K562 (cell line): ENCODE results near the gene DNAJC18. TPM values are rescaled to one million over a fixed set of nuclear protein-coding genes. Genes with fewer than 3 reads are reported as not detected.

Experiments
- EP400 ChIP-seq: fragments of 450-650 bp; IDR thresholded peaks from 2 replicates; pipeline ENCODE4 v1.6.1; 2017; ENCODE audit warnings: antibody characterized with exemption, mild to moderate bottlenecking, moderate library complexity
- GTF2F1 ChIP-seq: IDR thresholded peaks from 2 replicates; pipeline ENCODE4 v1.6.1; 2011; ENCODE audit warnings: low read depth, low read length, improper control_type of control experiment
- HDGF ChIP-seq: fragments of 450-650 bp; IDR thresholded peaks from 2 replicates; pipeline ENCODE4 v1.6.1; 2016
- HMG20B ChIP-seq: fragments of 250-450 bp; sonication (Bioruptor Pico); IDR thresholded peaks from 2 replicates; pipeline ENCODE4 v1.5.0; 2021; ENCODE audit warnings: mild to moderate bottlenecking
- KAT7 ChIP-seq: sonication (generic); formaldehyde crosslinking; IDR thresholded peaks from 2 replicates; pipeline ENCODE4 v1.8.0; 2022; ENCODE audit warnings: missing genetic modification reagents, mild to moderate bottlenecking, borderline replicate concordance
- KDM4B ChIP-seq, 2 experiments: fragments of 450-650 bp in 1 of 2; sonication (generic) in 1 of 2; IDR thresholded peaks; 2 replicates each; pipeline ENCODE4 v1.6.1; 2016 to 2017; ENCODE audit warnings: borderline replicate concordance in 2 of 2, antibody characterized with exemption in 1 of 2, low read depth in 1 of 2, mild to moderate bottlenecking in 1 of 2
- MTF1 ChIP-seq: fragments of 250-450 bp; sonication (Bioruptor Pico); IDR thresholded peaks from 2 replicates; pipeline ENCODE4 v1.9.0; 2021; ENCODE audit warnings: moderate library complexity, mild to moderate bottlenecking, inconsistent platforms, borderline replicate concordance
- MYNN ChIP-seq, 2 experiments: sonication (generic); formaldehyde crosslinking in 1 of 2; IDR thresholded peaks; 2 replicates each; pipeline versions ENCODE4 v1.5.0 to v1.6.1; 2016 to 2020; ENCODE audit warnings: antibody characterized with exemption in 1 of 2, missing genetic modification reagents in 1 of 2
- PML ChIP-seq: IDR thresholded peaks from 2 replicates; pipeline ENCODE4 v1.6.1; 2012; ENCODE audit warnings: low read length, inconsistent platforms
- SRF ChIP-seq, 2 experiments: fragments of 250-450, 450-650 bp in 1 of 2; sonication (Bioruptor Pico) in 1 of 2; sonication (generic) in 1 of 2; formaldehyde crosslinking; IDR thresholded peaks; 2 replicates each; pipeline versions ENCODE4 v1.5.0 to v1.5.1; 2020 to 2022; ENCODE audit warnings: mild to moderate bottlenecking in 1 of 2, missing genetic modification reagents in 1 of 2
- ZNF57 ChIP-seq: fragments of 450-650 bp; formaldehyde crosslinking; IDR thresholded peaks from 2 replicates; pipeline ENCODE4 v1.4.0; 2020; ENCODE audit warnings: mild to moderate bottlenecking, moderate library complexity
- polyA plus RNA-seq, 8 experiments: library from polyadenylated mRNA; depleted of rRNA in 4 of 8; stranded (reverse) in 5 of 8; unstranded in 3 of 8; fragments of >200 nt; fragmentation: Nextera tagmentation in 2 of 8; fragmentation: Illumina TruSeq in 1 of 8; extraction: Ambion mirVana in 2 of 8; extraction: Trizol in 1 of 8; gene quantifications; 2 replicates each; pipeline versions ENCODE4 v1.2.1 to v1.2.3, GENCODE V29; 2011 to 2014; ENCODE audit warnings: inconsistent platforms in 1 of 8, missing spikeins in 1 of 8
- total RNA-seq, 7 experiments: library from RNA; depleted of rRNA in 6 of 7; stranded (reverse); fragments of >200 nt in 6 of 7; fragmentation: Illumina TruSeq in 2 of 7; extraction: Trizol in 2 of 7; gene quantifications; 2 replicates each; pipeline versions ENCODE4 v1.2.1 to v1.2.3, GENCODE V29; 2011 to 2021; ENCODE audit warnings: low replicate concordance in 1 of 7
- TF ChIP-seq, protein P1 (sequence below), 2 experiments: fragments of 450-650 bp; formaldehyde crosslinking in 1 of 2; IDR thresholded peaks; 2 replicates each; pipeline versions ENCODE4 v1.4.0 to v1.6.1; 2014 to 2020; ENCODE audit warnings: mild to moderate bottlenecking in 2 of 2, borderline replicate concordance in 1 of 2, low read depth in 1 of 2
- TF ChIP-seq, protein P2 (sequence below): fragments of 450-650 bp; formaldehyde crosslinking; IDR thresholded peaks from 2 replicates; pipeline ENCODE4 v1.4.0; 2020; ENCODE audit warnings: mild to moderate bottlenecking, moderate library complexity
- TF ChIP-seq, protein P3 (sequence below), 2 experiments: fragments of 450-650 bp; IDR thresholded peaks; 2 replicates each; pipeline ENCODE4 v1.6.1; 2018; ENCODE audit warnings: mild to moderate bottlenecking in 2 of 2, low read depth in 1 of 2; ENCODE audit not compliant: partially characterized antibody in 2 of 2

The DNAJC18 gene
- total and polyA plus RNA-seq, 9 of the 15 experiments (the other 6 are each of a cell fraction or from before 2014, with no cell fraction given), result 1.5 to 13.3 (median 7.5) TPM

DNA sequence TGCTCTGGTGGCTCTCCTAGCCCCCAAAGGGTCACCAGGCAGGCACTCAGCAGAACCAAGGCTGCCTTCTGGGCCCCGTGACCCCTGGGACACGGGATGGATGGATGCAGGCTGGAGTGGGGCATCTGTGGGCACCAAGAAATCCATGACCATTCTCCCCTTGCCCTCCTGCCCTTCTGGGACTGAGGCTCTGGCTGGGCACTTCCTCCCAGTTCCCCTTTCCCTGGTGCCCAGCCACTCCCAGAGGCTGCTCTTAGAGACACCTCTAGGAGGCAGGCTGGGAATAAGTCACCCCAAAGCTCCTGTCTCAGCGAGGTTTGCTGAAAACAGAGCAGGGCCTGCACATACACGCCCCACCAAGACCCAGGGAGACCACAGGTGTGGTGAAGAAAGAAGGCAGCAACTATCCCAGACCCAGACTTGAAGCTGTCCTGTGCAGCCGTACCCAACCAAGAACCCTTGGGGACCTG lies 42.3 kb upstream of the DNAJC18 start (continued):
- TF ChIP-seq, protein P1, sequence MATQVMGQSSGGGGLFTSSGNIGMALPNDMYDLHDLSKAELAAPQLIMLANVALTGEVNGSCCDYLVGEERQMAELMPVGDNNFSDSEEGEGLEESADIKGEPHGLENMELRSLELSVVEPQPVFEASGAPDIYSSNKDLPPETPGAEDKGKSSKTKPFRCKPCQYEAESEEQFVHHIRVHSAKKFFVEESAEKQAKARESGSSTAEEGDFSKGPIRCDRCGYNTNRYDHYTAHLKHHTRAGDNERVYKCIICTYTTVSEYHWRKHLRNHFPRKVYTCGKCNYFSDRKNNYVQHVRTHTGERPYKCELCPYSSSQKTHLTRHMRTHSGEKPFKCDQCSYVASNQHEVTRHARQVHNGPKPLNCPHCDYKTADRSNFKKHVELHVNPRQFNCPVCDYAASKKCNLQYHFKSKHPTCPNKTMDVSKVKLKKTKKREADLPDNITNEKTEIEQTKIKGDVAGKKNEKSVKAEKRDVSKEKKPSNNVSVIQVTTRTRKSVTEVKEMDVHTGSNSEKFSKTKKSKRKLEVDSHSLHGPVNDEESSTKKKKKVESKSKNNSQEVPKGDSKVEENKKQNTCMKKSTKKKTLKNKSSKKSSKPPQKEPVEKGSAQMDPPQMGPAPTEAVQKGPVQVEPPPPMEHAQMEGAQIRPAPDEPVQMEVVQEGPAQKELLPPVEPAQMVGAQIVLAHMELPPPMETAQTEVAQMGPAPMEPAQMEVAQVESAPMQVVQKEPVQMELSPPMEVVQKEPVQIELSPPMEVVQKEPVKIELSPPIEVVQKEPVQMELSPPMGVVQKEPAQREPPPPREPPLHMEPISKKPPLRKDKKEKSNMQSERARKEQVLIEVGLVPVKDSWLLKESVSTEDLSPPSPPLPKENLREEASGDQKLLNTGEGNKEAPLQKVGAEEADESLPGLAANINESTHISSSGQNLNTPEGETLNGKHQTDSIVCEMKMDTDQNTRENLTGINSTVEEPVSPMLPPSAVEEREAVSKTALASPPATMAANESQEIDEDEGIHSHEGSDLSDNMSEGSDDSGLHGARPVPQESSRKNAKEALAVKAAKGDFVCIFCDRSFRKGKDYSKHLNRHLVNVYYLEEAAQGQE (IDR thresholded peaks at IDR 0.05; ENCODE audit: borderline replicate concordance), result peak; percentile 32; the same call in 1 of the 2 replicates
- TF ChIP-seq, protein P1 (CRISPR knock-in tag; IDR thresholded peaks at IDR 0.05; ENCODE audit: low read depth), result no peak
- TF ChIP-seq, protein P2, sequence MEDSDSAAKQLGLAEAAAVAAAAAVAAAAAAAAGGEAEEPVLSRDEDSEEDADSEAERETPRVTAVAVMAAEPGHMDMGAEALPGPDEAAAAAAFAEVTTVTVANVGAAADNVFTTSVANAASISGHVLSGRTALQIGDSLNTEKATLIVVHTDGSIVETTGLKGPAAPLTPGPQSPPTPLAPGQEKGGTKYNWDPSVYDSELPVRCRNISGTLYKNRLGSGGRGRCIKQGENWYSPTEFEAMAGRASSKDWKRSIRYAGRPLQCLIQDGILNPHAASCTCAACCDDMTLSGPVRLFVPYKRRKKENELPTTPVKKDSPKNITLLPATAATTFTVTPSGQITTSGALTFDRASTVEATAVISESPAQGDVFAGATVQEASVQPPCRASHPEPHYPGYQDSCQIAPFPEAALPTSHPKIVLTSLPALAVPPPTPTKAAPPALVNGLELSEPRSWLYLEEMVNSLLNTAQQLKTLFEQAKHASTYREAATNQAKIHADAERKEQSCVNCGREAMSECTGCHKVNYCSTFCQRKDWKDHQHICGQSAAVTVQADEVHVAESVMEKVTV, result no peak
- no peak for TF ChIP-seq EP400
- no peak for TF ChIP-seq SRF (CRISPR knock-in tag; IDR thresholded peaks at IDR 0.05)
- TF ChIP-seq, protein P3, sequence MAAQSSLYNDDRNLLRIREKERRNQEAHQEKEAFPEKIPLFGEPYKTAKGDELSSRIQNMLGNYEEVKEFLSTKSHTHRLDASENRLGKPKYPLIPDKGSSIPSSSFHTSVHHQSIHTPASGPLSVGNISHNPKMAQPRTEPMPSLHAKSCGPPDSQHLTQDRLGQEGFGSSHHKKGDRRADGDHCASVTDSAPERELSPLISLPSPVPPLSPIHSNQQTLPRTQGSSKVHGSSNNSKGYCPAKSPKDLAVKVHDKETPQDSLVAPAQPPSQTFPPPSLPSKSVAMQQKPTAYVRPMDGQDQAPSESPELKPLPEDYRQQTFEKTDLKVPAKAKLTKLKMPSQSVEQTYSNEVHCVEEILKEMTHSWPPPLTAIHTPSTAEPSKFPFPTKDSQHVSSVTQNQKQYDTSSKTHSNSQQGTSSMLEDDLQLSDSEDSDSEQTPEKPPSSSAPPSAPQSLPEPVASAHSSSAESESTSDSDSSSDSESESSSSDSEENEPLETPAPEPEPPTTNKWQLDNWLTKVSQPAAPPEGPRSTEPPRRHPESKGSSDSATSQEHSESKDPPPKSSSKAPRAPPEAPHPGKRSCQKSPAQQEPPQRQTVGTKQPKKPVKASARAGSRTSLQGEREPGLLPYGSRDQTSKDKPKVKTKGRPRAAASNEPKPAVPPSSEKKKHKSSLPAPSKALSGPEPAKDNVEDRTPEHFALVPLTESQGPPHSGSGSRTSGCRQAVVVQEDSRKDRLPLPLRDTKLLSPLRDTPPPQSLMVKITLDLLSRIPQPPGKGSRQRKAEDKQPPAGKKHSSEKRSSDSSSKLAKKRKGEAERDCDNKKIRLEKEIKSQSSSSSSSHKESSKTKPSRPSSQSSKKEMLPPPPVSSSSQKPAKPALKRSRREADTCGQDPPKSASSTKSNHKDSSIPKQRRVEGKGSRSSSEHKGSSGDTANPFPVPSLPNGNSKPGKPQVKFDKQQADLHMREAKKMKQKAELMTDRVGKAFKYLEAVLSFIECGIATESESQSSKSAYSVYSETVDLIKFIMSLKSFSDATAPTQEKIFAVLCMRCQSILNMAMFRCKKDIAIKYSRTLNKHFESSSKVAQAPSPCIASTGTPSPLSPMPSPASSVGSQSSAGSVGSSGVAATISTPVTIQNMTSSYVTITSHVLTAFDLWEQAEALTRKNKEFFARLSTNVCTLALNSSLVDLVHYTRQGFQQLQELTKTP (IDR thresholded peaks at IDR 0.05; ENCODE audit: low read depth in 1 of 2, partially characterized antibody in 2 of 2), result peak in 1 of 2 experiments; percentile 14
- TF ChIP-seq KDM4B (IDR thresholded peaks at IDR 0.05; ENCODE audit: borderline replicate concordance in 2 of 2, low read depth in 1 of 2), result no peak
- TF ChIP-seq GTF2F1, result no peak
- no peak for TF ChIP-seq HMG20B
- TF ChIP-seq HDGF, result no peak
- no peak for TF ChIP-seq PML
- TF ChIP-seq MYNN (IDR thresholded peaks at IDR 0.05), result peak; percentile 13; the same call in 1 of the 2 replicates
- no peak for TF ChIP-seq MYNN (CRISPR knock-in tag; IDR thresholded peaks at IDR 0.05)
- TF ChIP-seq KAT7, result no peak
- TF ChIP-seq MTF1 (CRISPR knock-in tag), result no peak
- 0 out of 2 replicates have a peak, but pooled peaks have one; percentile 12 for TF ChIP-seq ZNF57 (CRISPR knock-in tag)
